Stimulated activated naive CD8-positive, alpha-beta T cell treated with anti-CD3 and anti-CD28 coated beads, Interleukin-15, amount 100 ng/mL, for 72 hours (primary cell): ENCODE results near the gene PNISR.
A peak's percentile ranks its signal among the peaks of the same experiment; 100 is the strongest.
"Not testable (repeated sequence)": the region's sequence is repeated elsewhere in the genome, so short reads cannot be mapped to it uniquely, and the experiment has no call there.

Experiments used
- ATAC-seq: fragments of 150-1000 bp; cut with Tn5 transposase; 2 replicates; pipeline ENCODE4 v1.10.0; 2021; ENCODE audit warnings: mild to moderate bottlenecking, moderate library complexity
- DNase-seq, 2 donors: peaks; one replicate each; pipeline ENCODE4 v3.0.0; 2021 to 2022
- H3K27ac Mint-ChIP-seq, 2 donors: one replicate each; pipeline ENCODE4 v1.8.0; 2022; ENCODE audit warnings: mild to moderate bottlenecking in 2 of 2, mixed read lengths in 2 of 2, moderate library complexity in 2 of 2
- H3K27me3 Mint-ChIP-seq: one replicate; pipeline ENCODE4 v1.8.0; 2022; ENCODE audit warnings: mixed read lengths
- H3K4me1 Mint-ChIP-seq: one replicate; pipeline ENCODE4 v1.8.0; 2022; ENCODE audit warnings: mild to moderate bottlenecking, mixed read lengths
- H3K4me3 Mint-ChIP-seq, 2 donors: one replicate each; pipeline ENCODE4 v1.8.0; 2022; ENCODE audit warnings: mild to moderate bottlenecking in 2 of 2, mixed read lengths in 2 of 2, moderate library complexity in 1 of 2
- H3K9me3 Mint-ChIP-seq, 2 donors: one replicate each; pipeline ENCODE4 v1.8.0; 2022; ENCODE audit warnings: mixed read lengths in 2 of 2

PNISR gene, protein sequence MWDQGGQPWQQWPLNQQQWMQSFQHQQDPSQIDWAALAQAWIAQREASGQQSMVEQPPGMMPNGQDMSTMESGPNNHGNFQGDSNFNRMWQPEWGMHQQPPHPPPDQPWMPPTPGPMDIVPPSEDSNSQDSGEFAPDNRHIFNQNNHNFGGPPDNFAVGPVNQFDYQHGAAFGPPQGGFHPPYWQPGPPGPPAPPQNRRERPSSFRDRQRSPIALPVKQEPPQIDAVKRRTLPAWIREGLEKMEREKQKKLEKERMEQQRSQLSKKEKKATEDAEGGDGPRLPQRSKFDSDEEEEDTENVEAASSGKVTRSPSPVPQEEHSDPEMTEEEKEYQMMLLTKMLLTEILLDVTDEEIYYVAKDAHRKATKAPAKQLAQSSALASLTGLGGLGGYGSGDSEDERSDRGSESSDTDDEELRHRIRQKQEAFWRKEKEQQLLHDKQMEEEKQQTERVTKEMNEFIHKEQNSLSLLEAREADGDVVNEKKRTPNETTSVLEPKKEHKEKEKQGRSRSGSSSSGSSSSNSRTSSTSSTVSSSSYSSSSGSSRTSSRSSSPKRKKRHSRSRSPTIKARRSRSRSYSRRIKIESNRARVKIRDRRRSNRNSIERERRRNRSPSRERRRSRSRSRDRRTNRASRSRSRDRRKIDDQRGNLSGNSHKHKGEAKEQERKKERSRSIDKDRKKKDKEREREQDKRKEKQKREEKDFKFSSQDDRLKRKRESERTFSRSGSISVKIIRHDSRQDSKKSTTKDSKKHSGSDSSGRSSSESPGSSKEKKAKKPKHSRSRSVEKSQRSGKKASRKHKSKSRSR

DNA sequence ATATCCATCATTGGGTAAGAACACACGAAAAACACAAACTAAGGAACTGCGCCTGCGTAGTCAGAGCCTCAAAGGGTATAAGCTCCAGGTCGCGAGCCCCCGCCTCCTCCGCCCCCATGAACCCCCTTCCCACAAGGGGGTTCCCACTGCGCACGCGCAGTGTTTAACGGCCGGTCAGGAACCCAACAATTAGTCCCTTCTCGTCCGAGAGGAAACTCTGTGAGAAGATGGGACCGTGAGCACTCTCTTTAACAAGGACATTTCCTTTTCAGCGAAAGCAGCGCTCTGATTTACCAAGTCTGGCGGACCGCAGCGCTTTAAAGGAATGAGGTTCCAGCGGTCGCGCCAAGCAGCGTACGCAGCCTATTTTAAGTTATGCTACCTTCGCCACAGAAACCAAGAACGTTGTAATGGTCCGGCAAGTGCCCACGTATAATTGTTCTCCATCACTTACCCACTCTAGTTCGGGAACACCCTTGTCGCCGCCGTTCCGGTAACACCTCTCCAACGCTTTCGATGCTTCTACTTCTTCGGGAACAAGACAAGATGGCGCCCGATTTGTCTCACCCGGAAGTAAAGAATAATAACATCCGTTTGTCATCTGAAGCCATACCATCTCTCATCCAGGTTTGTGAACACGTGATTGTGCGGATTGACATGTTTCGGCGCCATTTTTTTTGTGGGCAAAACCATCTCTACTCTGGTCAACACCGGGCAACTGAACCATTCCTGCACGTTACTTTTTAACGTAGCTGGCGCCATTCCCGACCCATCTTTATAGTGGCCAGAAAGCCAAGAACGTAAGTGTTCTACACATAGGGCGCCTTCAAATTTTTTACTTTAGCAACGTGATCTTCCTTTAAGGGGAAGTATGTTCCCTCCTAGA, at the start of gene PNISR:
Gene PNISR (minus strand): TSS at position 548 of the 886 bp plus-strand sequence. CDS start 10,649 bp downstream, outside the sequence.
- H3K4me3 Mint-ChIP-seq, result peak within 1 kb of the TSS; percentile 93 to 100
- no peaks in the 10 kb centered on the region for H3K9me3 Mint-ChIP-seq
- H3K27ac Mint-ChIP-seq, result peak within 1 kb of the TSS; percentile 100
- H3K27me3 Mint-ChIP-seq, result no peaks in the 10 kb centered on the region
- peaks cover 68% of the 10 kb centered on the region for H3K4me1 Mint-ChIP-seq
- DNase-seq (peak; percentile 85 to 91), ATAC-seq (peak; percentile 96)

DNA sequence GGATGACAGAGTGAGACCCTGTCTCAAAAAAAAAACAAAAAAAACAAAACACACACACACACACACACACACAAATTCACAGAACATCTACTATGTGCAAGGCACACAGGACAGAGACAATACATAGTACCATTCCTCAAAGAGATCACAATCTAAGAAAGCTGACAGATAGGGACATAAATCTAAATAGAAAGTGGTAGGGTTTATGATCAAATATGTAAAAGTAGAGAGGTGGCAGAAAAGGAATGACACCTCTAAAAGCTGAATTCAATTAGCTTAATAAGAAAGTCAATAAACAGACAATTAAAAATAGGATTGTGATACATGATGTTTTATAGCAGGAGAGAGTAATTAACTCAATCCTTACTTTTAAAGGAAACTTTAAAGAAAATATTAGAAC, 48.6 kb upstream of the PNISR start:
- Mint-ChIP-seq H3K4me3 (no peak overlapping the region), H3K4me1 (no peaks in the 10 kb centered on the region), H3K9me3 (no peaks in the 10 kb centered on the region), H3K27me3 (no peaks in the 10 kb centered on the region), H3K27ac (no peak overlapping the region)
- no peak for ATAC-seq
- no peak for DNase-seq

DNA sequence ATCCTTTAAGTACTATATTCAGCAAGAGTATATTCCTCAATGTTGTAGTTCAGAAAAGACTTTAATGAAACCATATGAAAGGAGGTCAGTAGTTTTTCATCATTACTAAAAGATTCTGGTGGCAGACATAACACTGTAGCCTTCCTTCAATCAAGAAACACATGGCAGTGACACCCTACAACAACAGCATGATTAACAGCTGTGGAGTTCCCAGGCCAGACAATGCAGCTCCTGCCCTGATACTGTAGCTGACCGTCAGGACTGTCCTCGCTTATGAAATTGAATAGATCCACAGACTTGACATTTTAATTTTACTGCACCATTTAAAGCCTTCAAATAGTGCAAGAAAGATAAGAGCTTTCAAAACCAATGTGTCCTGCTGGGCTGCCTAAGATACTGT, 46.5 kb upstream of the PNISR start:
- ATAC-seq (no peak), DNase-seq (no peak)
- Mint-ChIP-seq H3K4me3 (no peak overlapping the region), H3K9me3 (no peaks in the 10 kb centered on the region), H3K27me3 (no peaks in the 10 kb centered on the region), H3K4me1 (no peaks in the 10 kb centered on the region), H3K27ac (no peak overlapping the region)

DNA sequence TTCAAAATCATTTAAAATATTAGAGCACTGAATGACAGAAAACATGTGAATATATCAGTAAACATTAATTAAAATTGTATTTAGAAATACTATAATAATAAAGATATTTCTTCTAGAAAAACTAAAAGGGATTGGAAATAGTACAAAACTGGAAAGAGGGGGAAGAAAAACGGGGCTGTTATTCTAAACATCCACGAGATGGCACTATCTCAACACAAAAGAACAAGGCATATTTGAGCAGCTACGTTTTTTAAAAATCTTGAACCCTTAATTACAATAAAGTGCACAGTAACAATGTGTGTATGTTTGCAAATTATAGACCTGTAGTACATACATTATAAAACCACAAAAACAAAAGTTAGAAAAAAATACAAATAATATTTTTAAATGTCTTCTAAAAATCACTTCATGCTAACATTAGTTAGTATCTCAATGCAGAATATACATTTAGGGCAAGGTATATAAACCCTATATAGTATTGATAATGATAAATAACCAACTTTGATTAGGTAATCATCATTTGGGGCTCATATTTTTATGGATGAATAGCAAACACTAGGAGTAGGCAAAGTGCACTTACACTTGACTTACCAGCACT, 42.5 kb upstream of the PNISR start:
- H3K27me3 Mint-ChIP-seq, result no peaks in the 10 kb centered on the region
- no peaks in the 10 kb centered on the region for H3K9me3 Mint-ChIP-seq
- no peak for ATAC-seq
- no peak overlapping the region for H3K4me3 Mint-ChIP-seq
- DNase-seq, result no peak
- no peak overlapping the region for H3K27ac Mint-ChIP-seq
- H3K4me1 Mint-ChIP-seq, result no peaks in the 10 kb centered on the region

DNA sequence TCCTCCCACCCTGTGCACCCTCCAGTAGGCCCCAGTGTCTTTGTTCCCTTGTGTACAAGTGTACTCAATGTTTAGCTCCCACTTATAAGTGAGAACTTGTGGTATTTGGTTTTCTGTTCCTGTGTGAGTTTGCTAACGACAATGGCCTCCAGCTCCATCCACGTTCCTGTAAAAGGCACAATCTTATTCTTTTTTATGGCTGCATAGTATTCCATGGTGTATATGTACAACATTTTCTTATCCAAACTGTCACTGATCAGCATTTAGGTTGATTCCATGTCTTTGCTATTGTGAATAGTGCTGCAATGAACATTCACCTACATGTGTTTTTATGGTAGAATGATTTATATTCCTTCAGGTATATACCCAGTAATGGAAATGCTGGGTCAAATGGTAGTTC, 34.0 kb upstream of the PNISR start:
- not testable (repeated sequence) for H3K27ac Mint-ChIP-seq, H3K27me3 Mint-ChIP-seq, H3K4me1 Mint-ChIP-seq, ATAC-seq, H3K9me3 Mint-ChIP-seq, H3K4me3 Mint-ChIP-seq, DNase-seq

DNA sequence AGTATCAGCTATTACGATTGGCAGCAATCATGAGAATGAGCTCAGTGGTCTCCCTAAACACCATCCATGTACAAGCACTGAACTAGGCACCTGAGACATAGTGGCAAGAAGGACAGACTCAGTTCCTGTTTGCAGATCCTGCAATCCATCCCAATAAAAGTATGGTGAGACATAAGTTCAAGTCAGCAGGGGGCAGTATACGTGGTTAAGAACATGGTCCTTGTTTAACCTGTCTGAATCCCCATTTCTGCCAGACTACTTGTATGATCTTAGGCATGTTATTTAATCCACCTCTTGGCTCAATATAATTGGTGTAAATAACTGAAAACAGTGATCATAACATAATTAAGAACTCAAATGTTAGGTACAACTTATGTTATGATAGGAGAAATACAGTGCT, 33.2 kb upstream of the PNISR start:
- no peaks in the 10 kb centered on the region for H3K4me1 Mint-ChIP-seq
- peaks cover 0 to 13% of the 10 kb centered on the region in 2 donors for H3K9me3 Mint-ChIP-seq
- H3K27me3 Mint-ChIP-seq, result no peaks in the 10 kb centered on the region
- H3K4me3 Mint-ChIP-seq, result no peak overlapping the region
- no peak for ATAC-seq
- H3K27ac Mint-ChIP-seq, result no peak overlapping the region
- no peak for DNase-seq

DNA sequence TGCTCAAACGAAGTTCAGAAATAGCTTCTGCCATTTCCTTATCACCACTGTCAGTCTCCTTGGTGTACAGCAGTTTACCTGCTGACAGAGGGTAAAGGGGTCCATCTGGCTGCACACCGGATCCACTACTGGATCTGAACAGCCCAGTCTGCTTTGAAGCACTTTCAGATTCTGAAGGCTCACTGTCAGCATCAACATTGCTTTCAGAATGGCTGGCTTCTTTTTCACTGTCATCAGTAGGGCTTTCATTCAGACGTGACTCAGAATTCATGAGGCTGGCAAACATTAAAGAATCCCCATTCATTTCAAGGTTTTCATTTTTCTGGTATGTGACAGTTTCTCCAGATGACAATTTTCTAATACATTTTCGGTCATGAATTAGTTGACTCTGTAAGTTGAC, 21.0 kb upstream of the PNISR start:
- H3K27ac Mint-ChIP-seq, result no peak overlapping the region
- peaks cover 12 to 16% of the 10 kb centered on the region in 2 donors for H3K9me3 Mint-ChIP-seq
- ATAC-seq (no peak), DNase-seq (no peak)
- H3K4me1 Mint-ChIP-seq, result no peaks in the 10 kb centered on the region
- H3K27me3 Mint-ChIP-seq, result no peaks in the 10 kb centered on the region
- H3K4me3 Mint-ChIP-seq, result no peak overlapping the region

DNA sequence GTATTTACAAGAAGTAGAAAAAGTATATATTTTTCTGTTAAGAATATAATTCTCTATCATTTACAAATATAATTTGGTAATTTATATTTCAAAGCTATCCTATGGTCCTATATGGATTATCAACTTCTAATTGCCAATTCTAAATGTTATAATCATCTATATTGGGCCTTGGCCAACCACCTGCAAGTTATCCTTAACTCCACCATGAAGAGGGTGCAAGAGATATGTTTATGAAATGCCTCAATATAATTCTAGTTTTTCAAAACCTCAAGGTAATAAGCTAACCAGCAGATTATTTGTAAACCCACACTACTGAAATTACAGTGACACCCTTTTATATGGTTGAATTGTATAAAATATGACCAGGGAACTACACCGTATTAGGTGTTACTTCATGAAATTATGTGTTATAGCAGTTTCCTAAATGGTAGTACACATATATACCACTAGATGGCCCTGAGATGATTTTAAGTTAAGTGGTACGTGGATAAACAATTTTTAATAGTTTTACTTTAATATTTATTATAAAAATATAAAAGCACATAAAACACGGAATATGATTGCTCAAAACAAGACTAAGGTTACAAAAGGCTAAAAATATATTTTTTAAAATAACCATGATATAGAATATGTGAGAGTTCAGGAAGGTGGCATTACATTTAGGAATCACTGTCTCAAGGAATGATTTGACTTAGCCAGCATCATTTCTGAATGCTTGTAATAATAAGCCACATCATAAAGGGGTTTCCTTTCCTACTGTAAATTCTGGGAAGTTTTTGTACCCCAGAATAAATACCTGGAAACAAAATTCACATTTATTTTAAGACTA, 9.8 kb upstream of the PNISR start:
- peak; percentile 40 for ATAC-seq
- Mint-ChIP-seq H3K27ac (no peak overlapping the region), H3K4me3 (no peak overlapping the region), H3K4me1 (no peaks in the 10 kb centered on the region), H3K9me3 (no peaks in the 10 kb centered on the region), H3K27me3 (no peaks in the 10 kb centered on the region)
- no peak for DNase-seq

DNA sequence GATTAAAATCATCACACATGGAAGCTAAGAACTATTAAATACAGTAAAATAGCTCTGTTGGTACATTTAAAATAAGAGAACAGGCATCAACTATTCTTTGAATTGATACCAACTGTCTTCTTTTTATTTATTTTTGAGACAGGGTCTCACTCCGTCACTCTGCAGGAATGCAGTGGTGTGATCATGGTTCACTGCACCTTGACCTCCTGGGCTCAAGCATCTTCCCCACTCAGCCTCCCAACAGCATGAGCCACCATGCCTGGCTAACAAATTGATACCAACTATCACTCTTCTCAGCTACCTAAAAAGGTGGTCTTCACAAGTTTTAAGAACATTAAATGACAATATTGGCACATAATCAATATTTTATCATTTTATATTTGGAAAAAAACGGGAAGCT, 7.8 kb upstream of the PNISR start:
- H3K4me3 Mint-ChIP-seq, result no peak overlapping the region
- no peaks in the 10 kb centered on the region for H3K9me3 Mint-ChIP-seq
- H3K4me1 Mint-ChIP-seq, result peaks cover 7% of the 10 kb centered on the region
- ATAC-seq (no peak), DNase-seq (no peak)
- no peaks in the 10 kb centered on the region for H3K27me3 Mint-ChIP-seq
- no peak overlapping the region for H3K27ac Mint-ChIP-seq

DNA sequence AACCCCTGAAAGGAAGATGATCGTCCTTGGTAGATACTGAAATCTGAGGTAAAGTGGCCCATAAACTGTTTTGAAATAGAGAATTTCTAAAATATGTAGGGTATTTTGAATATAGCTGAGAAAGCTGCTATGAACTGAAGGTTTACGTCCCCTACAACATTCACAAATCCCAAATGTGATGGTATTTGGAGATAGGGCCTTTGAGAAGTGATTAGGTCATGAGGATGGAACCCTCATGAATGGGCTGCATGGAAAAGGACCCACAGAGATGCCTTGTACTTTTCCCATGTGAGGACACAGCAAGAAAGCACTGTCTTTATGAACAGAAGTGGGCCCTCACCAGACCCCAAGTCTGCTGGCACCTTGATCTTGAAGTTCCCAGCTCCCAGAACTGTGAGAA, 6.8 kb upstream of the PNISR start:
- Mint-ChIP-seq H3K4me3 (no peak overlapping the region), H3K4me1 (peaks cover 17% of the 10 kb centered on the region), H3K27me3 (no peaks in the 10 kb centered on the region), H3K9me3 (no peaks in the 10 kb centered on the region), H3K27ac (no peak overlapping the region)
- ATAC-seq, result no peak
- no peak for DNase-seq

DNA sequence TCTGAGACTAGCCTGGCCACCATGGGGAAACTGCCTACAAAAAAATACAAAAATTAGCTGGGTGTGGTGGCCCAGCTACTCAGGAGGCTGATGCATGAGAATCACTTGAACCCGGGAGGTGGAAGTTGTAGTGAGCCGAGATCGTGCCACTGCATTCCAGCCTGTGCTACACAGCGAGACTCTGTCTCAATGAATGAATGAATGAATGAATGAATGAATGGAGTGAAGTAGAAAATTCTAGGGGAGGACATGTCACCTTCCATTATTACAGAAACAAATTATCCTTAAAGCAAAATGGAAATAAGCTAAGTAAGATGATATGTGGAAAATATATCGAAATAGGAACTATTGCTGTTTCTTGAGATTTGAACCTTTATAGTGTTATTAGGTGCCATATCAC, 2.9 kb upstream of the PNISR start:
- no peaks in the 10 kb centered on the region for H3K9me3 Mint-ChIP-seq
- H3K4me3 Mint-ChIP-seq, result no peak overlapping the region
- no peak for ATAC-seq
- no peaks in the 10 kb centered on the region for H3K27me3 Mint-ChIP-seq
- DNase-seq, result no peak
- H3K27ac Mint-ChIP-seq, result no peak overlapping the region
- H3K4me1 Mint-ChIP-seq, result peaks cover 40% of the 10 kb centered on the region

DNA sequence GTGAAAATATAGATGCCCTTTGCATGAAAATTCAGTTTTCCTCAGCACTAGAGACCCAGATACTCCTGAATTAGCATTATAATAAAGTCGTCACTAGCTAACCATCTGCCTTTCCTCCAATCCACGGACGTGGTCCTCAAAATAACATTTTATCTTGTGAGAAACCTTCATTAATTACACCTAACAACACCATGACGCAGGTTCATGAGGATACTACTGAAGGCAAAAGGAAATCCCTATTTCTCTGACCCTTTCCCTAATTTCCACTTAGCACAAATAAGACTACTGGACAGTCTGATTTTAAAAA, 1.3 kb upstream of the PNISR start:
- Mint-ChIP-seq H3K9me3 (no peaks in the 10 kb centered on the region), H3K27me3 (no peaks in the 10 kb centered on the region), H3K4me3 (peak overlapping the region; percentile 93 to 100), H3K27ac (peak overlapping the region; percentile 100), H3K4me1 (peaks cover 56% of the 10 kb centered on the region)
- no peak for DNase-seq
- ATAC-seq, result no peak

DNA sequence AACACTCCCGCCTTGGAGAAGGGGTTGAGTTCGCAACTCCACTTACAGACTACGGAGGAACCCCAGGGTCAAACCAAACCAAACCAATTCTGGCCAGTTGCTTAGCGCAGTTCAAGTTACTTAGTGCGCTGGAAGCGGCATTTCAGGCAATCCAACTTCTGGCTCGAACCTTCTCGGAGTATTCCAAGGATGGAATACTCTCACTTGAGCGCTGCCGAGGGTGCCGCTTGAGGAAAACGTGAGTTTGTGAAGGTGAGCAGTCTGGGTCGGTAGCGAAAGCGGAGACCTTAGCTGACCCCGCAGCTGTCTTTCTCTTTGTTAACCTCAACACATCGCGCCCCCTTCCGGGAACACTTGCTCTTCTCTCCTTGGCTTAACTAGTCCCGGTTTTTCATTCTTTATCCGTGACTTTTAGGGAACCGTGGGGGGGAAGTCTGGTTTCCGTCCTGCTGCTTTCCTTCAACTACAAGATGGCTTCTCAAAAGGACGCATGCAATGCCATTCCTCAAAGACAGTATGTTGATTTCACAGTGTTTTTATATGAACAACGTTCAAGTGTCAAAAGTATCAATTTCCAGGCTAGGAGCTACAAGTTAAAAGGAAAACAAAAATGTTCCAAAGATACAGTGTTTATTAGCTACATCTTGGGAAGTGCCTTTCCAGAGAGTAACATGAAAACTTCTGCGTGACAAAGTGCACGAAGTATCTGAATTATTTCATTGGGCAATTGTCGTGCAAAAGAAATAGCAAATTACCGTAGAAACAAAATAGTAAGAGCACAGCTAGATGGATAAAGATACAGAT, 741 bp upstream of the PNISR start:
- Mint-ChIP-seq H3K4me3 (peak overlapping the region; percentile 93 to 100), H3K9me3 (no peaks in the 10 kb centered on the region), H3K27ac (peak overlapping the region; percentile 100), H3K4me1 (peaks cover 61% of the 10 kb centered on the region), H3K27me3 (no peaks in the 10 kb centered on the region)
- DNase-seq, result peak; percentile 51 to 60
- ATAC-seq, result peak; percentile 67

DNA sequence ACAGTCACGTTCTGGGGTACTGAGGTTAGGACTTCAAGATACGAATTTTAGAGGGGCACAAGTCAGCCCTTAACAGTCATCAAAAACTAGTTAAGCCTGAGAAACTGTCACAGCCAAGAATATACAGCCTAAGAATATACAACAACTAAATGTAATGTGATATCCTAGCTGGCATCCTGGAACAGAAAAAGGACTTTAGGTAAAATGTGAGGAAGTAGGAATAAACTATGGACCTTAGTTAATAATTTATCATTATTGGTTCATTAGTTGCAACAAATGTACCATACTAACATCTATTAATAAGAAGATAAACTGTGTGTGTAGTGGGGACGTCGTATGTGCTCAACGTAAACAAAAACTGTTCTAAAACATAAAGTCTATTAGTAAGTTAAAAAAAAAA, 1.1 kb downstream of the PNISR start:
- no peaks in the 10 kb centered on the region for H3K27me3 Mint-ChIP-seq
- DNase-seq (no peak), ATAC-seq (no peak)
- H3K9me3 Mint-ChIP-seq, result no peaks in the 10 kb centered on the region
- peak overlapping the region; percentile 78 to 100 for H3K27ac Mint-ChIP-seq
- H3K4me1 Mint-ChIP-seq, result peaks cover 71% of the 10 kb centered on the region
- peak overlapping the region; percentile 93 to 100 for H3K4me3 Mint-ChIP-seq
